IPS DF 19.7 (cell line): ENCODE results near the gene GAB4.
"Not testable (repeated sequence)": the region's sequence is repeated elsewhere in the genome, so short reads cannot be mapped to it uniquely, and the experiment has no call there.

ENCODE experiments used
- DNase-seq: peaks from one replicate; pipeline ENCODE4 v3.0.0-alpha.2; 2013; ENCODE audit warnings: low read depth, low spot score

GAB4 gene, protein sequence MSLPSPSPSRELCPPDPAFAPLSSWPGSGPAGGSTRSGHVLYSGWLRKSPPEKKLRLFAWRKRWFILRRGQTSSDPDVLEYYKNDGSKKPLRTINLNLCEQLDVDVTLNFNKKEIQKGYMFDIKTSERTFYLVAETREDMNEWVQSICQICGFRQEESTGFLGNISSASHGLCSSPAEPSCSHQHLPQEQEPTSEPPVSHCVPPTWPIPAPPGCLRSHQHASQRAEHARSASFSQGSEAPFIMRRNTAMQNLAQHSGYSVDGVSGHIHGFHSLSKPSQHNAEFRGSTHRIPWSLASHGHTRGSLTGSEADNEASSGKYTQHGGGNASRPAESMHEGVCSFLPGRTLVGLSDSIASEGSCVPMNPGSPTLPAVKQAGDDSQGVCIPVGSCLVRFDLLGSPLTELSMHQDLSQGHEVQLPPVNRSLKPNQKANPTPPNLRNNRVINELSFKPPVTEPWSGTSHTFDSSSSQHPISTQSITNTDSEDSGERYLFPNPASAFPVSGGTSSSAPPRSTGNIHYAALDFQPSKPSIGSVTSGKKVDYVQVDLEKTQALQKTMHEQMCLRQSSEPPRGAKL

DNA sequence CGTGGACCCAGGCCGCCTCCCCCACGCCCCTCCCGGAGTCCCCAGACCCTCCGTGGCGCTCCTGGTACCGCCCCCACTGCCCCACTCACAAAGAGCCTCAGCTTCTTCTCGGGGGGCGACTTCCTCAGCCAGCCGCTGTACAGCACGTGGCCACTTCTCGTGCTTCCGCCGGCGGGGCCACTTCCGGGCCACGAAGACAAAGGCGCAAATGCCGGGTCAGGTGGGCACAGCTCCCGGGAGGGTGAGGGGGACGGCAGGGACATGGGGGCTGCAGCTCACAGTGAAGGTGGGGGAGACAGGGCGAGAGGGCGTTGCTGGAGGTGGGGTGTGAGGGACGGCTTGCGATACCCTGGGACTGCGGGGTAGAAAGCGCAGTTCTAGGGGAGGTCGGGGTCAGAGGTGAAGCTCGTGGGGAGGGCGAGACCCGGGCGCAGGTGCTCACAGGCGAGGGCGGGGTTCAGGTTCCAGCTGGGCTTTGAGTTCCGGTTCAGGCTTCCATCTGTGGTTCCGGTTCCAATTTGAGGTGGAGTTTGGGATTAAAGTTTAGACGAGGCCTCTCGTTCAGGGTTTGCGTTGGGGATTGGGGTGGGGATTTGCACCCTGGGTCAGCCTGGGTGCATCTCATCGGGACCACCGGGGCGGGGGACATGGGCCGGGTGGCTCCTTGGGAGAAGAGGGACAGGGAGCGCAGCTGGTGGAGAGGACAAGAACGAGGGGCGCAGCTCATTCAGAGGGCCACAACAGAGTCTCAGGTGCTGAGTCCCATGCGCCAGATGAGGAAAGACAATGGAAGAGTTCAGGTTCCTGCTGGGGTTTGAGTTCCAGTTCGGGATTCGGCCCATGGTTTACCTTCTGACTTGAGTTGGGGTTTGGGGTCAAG, at the start of gene GAB4:
Gene GAB4 (minus strand): TSS at position 371 of the 880 bp plus-strand sequence. CDS start 108 bp downstream, at position 263.
- no peak for DNase-seq

DNA sequence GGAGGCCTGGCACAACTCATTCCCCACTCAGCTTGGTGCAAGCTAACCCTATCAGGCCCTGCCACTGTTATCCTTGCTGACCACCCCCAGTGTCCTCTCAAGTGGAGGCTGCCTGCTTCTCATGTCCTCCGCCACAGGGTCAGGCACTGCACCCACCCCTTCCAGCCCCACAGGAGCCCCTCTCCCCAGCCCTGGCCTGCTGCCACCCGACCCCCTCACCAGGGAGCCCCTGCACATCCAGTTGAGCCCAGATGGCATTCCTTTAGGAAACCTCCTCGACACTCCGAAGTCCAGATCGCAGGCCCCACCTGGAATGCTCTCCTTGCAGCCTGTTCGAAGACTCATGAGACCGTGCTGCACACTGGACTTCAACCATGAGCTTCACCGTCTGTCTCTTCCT, 48.8 kb upstream of the GAB4 start:
- no peak for DNase-seq

- no peak for DNase-seq
These were observed 48.0 kb upstream of the GAB4 start for GRCh38 chr22:17056058-17056457.

GRCh38 chr22:17047656-17048055, 39.6 kb upstream of the GAB4 start:
- no peak for DNase-seq

- no peak for DNase-seq
These were observed 38.7 kb upstream of the GAB4 start for GRCh38 chr22:17046566-17047348.

DNA sequence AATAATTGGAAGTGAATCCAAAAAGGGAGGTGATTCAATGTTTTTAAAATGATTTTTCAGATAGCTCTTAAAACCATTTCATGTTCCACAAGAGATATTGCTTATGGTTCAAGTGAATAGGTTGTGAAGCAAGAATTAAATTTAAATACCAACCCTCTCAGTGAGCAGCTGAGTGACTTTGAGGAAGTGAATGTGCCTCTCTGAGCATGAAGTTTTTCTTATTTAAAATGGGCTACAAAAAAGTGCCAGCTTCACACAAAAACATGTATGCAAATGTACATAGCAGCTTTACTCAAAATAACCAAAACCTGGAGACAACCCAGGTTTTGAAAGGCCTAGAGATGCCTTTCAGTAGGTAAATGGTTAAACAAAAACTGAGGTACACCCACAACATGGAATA, 35.5 kb upstream of the GAB4 start:
- DNase-seq: no peak

DNA sequence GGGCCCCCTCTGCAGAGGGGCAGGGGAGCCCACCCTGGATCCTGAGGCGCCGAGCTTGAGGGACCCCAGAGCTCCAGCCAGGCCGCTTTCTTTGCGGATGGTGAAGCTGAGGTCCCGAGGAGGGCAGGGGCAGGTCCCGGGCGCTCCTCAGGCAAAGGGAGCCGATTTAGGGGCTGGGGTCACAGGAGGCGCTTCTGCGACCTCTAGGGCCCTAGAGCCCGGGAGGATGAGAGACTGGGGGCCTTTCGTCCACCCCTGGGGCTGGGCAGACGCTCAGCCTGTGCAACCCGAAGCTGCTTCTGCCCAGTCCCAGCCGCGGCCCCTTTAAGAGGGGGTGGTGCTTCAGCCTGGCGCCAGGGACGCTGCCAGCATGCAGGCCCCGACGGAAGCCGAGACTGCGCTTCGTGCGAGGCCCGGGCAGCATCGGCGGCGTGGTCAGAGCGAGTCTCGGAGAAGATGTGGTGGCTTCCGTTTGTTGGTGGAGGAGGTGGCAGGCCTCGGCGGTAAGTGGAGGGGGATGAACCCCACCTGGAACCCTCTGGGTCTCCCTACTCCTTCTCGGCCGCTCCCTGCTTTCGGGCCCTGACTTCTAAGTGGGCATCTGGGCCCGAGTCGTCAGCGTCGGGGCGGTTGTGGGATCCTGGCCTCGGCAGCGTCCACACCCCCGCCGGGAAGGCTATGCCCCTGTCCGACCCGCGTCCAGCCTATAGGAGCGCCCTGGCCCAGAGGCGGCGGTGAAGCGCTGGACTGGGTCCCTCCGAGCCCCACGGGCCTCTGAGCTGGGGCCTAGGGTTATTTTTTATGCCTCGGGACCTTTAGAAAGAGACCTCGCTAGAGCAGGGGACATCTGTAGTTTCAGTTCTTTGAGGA, 29.1 kb upstream of the GAB4 start:
- DNase-seq: not testable (repeated sequence)

DNA sequence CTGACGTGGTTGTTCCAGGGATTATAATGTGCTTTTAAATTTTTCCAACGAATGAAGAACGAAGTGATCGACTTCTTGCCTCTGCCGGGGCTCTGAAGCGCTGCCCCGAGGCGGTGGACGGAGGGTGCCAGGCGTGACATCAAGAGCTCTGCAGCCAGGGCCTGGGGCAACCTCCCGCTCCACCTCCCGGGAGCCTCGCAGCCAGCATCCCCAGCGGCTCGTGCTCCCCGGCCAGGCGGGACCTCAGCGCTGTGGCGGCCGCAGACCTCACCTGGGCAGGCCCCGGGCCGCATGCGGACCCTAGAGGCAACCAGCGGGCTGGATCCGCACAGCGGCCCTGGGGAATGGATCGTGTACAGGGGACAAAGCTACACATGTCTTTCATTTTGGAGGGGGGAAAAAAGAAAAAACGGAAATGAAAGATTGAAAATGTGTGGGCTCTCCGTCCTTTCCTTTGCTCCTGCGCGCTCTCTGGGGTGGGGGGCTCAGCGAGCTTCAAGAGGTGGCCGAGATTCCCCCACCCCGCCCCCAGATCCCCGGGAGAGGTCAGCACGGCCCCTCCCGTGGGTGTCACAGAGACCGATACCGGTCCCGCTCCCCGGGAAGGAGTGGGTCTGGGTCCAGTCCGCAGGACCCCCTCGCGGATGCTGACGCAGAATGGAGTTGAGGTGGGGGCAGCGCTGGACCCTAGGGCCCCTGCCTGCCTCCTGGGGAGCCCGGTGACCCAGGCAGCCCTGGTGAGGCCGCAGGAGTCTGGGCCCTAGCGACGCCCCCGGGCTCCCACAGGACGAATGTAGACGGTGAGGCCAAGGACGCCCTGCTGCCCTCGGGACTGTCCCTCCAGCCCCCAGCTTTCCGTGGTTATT, 28.2 kb upstream of the GAB4 start:
- DNase-seq: not testable (repeated sequence)

DNA sequence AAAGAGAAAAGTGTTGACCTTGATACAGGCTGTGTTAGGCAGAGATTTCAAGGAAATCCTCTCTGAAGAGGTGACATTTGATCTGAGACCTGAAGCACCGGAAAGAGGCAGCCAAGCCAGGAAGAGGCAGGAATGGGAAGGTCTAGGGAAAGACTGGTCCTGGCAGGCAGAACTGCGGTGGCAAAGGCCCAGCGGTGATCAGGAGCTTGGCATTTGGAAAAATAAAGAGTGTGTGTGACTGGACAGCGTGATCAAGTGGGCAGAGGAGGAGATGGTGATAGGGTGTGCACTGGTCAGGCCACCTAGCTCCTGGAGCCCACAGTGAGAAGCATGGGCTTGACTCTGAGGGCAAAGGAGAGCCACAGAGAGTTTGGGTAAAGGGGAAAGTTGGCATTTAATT, 27.2 kb upstream of the GAB4 start:
- DNase-seq: no peak

DNA sequence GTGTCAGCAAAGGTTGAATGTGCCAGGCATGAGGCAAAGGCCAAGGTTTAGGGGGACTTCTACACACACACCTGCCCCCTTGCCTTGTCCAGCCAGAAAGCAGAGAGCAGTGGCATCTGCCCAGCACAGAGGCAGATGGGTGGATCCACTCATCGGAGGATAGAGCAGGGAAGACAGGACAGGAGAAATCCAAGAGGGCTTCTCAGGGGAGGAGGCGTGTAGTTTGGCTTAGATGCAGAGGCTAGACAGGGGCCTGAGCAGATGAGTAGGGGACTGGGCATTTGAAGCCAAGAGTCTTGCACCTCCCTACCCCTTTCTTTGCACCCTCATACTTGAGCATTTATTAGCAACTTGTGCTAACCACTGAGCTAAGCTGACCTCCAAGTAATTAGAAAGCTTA, 26.5 kb upstream of the GAB4 start:
- DNase-seq: not testable (repeated sequence)

GRCh38 chr22:17032277-17032676, 24.3 kb upstream of the GAB4 start:
- DNase-seq: not testable (repeated sequence)

- not testable (repeated sequence) for DNase-seq
These were observed 16.4 kb upstream of the GAB4 start for GRCh38 chr22:17024380-17024779.

- DNase-seq: not testable (repeated sequence)
These were observed 7.5 kb upstream of the GAB4 start for GRCh38 chr22:17015552-17015951.

DNA sequence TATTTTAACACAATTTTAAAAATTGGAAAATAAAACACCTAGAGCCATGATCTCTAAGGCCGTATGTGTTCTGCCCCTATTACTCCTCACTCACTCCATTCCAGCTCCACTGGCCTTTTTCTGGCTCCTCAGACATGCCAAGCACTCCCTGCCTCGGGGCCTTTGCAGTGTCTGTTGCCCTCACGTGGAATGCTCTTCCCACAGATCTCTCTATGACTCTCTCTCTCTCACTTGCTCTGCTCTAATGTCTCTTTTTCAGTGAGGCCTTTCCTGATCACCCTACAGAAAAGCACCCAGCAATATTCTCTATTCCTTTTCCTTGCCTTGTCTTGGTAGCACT, 6.0 kb upstream of the GAB4 start:
- not testable (repeated sequence) for DNase-seq

DNA sequence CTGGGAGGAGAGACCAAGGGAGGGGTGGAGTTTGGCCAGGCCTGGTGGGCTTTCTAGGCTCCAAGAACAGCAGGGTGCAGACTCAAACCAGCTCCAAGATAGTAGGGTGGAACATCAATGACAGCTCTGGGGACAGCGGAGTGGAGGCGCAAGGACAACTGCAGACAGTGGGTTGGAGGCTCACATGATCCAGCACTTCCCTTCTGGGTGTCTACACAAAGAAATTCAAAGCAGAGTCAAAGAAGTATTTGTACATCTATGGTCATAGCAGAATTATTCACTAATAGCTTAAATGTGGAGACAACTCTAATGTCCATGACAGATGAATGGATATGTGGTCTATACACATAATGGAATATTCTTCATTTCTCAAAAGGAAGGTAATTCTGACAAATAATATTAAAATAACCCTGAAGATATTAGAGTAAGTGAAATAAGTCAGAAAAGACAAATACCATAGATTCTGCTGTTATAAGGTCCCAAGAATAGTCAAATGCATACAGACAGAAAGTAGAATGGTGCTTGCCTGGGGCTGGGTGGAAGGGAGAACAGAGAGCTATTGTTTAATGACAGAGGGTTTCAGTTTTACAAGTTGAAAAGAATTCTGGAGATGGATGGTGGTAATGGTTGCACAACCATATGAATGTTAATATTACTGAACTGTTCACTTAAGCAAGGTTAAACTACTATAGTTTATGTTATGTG, 5.5 kb upstream of the GAB4 start:
- no peak for DNase-seq

GRCh38 chr22:17012267-17012666, 4.2 kb upstream of the GAB4 start:
- no peak for DNase-seq

GRCh38 chr22:17009640-17010291, 1.7 kb upstream of the GAB4 start:
- no peak for DNase-seq

DNA sequence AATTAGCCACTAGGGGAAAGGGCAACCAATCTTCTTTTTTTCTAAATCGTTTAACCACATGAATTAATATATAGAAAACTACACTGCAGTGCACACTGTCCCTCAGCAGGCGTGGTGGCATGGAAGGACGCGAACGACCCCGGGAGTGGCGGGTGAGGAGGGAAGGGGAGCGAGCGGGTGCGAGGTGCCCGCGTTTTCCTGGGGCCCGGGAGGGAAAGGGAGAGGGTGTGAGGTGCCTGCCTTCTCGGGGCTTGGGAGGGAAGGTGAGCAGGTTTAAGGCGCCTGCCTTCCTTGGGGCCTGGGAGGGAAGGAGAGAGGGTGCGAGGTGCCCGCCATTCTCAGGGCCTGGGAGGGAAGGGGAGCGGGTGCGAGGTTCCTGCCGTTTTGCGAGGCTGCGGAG, 765 bp downstream of the GAB4 start:
- no peak for DNase-seq

- DNase-seq: no peak
These were observed 18.1 kb downstream of the GAB4 start for GRCh38 chr22:16989915-16990314.
